Pons (tissue), 1 donor: Measurements from ENCODE around the gene HIF1AN.

Experiments used
- DNase-seq: peaks from one replicate; pipeline ENCODE4 v3.0.0-alpha.2; 2016; ENCODE audit warnings: low spot score

HIF1AN gene

DNA sequence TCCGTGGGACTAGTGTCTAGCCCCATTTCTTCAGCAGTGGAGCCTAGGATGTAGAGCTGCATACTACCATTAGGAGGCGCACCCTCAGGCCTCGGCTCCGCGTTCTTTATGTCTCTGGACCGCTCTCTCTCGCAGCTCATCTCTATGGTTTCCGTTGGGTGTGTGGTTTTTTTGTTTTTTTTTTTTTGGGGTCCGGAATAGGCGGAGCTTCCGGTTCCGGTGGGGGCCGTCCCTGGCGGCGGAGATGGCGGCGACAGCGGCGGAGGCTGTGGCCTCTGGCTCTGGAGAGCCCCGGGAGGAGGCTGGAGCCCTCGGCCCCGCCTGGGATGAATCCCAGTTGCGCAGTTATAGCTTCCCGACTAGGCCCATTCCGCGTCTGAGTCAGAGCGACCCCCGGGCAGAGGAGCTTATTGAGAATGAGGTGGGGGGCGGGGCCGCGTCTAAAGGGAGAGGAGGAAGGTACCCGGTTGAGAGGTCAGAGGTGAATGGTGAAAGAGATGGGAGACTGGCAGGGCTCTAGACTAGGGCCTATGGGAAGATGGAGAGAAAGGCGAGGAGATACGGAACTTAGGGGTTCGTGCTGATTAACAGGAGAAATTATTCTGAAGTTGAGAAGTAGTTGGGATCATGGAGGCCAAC is at the start of gene HIF1AN:
Gene HIF1AN (plus strand): TSS at position 229 of the 639 bp plus-strand sequence. CDS start 16 bp downstream, at position 245.
- DNase-seq, result peak; percentile 95

DNA sequence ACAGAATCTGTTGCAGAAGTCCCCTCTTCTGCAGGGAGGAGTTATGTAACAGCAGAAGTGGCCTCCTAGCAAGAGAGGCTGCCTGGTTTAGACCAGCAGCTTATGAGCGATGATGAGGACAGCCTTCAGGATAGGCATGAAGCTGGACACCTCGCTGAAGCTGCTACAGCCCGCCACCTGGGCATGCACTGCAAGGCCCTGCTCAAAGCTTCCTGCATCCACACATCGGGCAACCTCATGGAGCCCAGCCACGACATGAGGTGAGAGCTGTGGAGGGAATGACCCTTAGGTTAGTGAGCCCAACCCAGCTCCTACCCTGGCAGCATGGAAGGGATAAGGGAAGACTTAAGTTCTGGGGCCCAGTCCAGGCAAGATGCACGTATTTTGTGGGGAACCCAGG is 48.2 kb upstream of the HIF1AN start:
- DNase-seq, result no peak

DNA sequence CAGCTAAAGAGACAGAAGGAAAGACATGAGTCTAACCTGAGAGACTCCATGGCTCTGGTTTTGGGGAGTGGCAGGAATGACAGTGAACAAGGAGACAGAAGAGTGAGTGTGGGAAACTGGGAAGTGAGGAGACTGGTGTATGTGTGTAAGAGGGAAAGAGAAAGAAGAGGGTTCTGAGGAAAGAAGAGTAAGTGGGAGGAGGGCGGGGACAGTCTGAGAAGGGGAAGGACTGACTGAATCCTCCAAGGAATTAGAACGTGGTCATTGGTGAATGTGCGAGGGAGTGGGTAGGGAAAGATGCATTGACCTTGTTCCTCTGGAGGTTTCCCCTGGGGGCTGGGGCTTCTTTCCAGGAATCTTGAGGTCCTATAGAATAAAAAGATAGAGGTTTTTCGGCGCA is 46.3 kb upstream of the HIF1AN start:
- no peak for DNase-seq

DNA sequence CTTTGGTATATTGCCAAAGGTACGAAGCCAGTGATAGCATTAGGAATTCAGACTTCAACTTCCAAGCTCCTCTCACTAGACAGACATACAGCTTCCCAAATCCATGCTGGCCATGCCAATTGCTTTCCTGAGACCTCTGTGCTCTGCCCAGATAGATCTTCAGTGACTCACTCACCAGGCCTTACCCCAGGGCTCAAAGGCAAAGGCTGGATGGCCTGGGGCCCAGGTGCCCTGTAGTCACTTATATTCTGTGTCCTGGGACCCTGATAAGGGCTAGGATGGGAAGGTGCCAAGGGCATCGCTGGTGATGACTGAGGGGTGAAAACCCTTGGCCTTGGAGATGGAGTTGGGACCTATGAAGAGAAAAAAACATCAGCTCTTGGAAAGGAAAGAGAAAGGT is 45.2 kb upstream of the HIF1AN start:
- DNase-seq, result no peak

DNA sequence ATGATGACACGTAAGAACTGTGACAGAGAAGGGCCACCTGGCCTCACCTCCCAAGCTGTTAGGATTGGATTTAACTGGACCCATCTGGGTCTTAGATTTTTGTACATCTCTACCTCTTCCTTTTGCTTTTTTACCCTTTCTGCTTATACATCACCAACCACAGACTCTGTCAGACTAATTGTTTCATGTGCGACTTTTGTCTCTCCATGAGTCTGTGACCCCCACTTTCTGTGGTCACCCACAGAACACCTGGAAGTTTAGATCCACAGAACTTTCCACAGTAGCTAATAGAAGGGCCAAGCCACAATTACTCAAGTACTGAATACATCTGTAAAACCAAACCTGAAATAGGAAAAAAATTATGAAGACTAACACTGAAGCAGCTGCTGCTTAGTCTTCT is 39.2 kb upstream of the HIF1AN start:
- no peak for DNase-seq

DNA sequence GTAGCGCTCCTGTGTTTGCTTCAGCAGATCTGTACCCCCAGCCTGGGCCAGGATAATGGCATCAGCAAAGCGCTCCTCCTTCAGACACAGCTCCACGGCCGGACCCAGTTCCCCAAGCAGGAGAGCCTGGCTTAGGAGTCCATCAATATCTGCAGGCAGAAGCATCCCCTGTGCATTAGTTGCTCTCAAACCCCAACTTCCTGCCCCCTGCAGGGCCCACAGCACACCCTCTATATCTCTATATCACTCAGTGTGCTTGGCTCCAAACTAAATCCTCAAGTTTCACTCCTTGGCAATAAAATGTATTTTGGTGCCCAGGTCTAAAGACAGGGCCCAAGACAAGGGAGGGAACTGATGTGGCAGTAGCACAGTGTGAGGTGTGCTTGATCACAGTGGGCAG is 37.7 kb upstream of the HIF1AN start:
- DNase-seq, result no peak

DNA sequence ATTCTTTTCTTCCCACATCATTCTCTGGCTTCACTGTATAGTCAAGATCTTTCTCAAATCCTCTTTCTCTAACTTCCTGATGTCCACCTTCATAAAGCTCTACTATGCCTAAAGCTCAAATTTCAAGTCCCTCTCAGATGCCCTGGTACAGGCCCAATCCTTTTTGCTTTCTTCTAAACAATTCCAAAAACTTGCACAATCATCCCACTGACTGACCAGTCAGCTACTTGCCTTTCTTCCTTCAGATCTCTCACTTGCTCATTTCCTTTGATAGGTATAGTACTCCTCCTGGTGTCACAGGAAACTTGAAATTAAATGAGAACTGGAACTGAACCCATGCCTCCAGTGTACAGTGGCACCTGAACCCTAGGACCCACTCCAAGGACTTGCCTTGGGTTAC is 34.3 kb upstream of the HIF1AN start:
- no peak for DNase-seq

DNA sequence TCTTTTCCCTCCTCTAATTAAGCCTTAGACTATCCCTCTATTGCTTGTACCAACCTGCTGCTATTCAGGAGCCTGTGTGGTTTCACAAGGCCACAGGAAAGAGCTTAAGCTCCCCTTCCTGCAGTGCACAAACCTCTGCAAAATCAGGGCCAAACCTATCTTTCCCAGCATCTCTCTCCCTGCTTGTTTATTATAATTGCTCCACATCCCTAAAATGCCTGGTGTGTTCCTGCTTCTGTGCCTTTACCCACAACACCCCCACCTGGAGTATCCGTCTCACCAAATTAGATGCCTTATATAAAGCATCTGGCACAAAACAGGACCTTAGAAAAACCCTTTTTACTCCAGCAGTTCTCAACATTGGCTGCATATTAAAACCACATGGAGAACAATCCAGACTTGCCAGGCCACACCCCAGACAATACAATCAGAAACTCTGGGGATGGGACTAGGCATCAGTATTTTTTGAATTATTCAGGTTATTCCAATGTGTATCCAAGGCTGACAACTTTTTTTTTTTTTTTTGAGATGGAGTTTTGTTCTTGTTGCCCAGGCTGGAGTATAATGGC is 32.7 kb upstream of the HIF1AN start:
- DNase-seq, result no peak

DNA sequence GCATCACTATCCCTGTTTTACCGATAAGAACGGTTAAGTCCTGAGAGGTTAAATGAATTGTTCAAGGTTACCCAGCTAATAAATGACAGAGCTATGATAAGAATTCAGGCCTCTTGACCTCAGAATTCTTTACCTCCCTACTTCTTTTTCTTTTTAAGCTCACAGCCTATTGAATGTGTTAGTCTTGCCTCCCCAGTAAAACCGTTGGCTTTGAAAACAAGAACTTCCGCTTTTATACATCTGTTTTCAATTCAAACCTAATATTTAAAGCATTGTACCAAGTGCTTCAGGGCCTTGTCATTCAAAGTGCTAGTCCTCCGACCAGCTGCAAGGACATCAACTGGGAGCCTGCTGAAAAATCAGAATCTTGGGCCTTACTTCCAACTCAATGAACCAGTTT is 31.6 kb upstream of the HIF1AN start:
- no peak for DNase-seq

DNA sequence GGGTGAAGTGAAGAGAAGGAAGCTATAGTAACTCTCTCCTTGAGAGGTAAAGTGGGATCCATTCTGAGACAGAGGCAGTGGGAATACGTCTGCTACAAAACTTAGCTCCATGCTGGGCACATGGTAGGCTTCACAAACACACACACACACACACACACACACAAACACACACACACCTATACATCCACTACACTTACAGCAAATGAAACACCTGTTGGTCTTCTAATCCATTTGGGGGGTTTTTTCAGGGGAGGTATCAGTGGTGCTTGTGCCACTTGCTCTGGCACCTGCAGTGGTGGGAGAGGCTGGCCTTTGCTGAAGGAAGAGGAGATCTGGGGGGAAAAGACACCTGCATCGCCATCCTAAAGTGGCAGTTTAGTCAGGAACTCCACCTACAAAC is 30.6 kb upstream of the HIF1AN start:
- no peak for DNase-seq

DNA sequence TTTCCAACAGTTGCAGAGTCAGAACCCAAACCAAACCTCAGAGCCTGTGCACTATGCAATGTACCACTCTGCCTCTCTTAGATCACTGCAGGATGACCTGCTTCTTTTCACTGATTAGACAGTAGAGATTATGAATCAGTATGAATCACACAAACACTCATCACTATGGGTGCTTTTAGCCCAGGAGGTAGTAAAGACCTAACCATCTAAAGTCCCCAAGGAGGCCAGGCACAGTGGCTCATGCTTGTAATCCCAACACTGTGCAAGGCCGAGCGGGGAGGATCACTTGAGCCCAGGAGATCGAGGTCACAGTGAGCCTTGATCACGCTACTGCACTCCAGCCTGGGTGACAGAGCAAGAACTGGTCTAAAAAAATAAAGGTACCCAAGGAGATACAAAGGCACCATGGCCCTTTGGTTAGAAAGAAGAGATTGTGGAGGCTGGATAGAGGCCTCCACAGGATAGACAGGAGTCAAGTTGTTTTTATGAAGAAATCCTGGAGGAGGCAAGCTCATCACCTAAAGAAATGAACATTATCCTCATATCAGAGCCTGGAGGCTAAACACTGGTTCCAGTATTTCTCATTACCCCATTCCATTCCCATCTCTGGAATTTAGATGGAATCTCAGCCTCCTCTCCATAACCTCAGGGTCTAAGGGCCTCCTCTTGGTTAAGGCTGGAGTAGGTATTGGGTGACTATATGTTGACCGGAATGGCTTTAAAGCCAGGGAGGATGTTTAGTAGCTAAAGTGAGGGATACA is 29.0 kb upstream of the HIF1AN start:
- no peak for DNase-seq

DNA sequence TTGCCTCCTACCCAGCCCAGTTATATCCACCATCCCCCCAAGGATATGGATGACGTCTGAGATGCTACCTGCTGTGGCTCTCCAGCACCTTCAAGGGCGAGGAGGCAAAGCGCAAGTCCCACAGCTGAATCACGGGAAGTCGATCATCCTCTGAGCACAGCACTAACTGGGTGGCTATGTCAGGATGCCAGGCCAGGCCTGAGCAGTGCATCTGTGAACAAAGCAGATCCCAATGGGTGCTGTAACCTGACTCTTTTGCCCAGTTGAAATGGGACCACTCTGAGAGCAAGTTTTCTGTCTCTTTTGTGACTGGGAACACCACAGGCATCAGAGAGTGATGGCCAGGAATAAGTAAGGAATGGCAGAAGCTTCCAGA is 28.4 kb upstream of the HIF1AN start:
- no peak for DNase-seq

DNA sequence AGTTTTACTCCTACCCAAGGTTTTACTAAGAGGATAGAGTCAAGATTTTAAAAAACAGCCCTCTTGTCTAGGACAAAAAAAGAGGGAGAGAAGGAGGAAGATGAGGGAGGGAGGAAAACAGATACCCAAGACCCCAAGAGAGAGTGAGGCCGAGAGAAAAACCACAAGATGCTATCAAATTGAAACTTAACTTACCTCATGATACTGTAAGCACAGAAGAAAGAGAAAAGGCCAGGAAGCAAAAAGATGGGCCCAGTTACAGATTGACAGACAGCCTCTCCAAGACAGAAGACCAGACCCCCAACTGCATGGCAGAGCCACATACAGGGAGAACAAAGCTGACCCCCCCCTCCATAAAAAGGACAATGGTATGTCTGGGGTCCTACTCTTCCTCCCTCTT is 27.5 kb upstream of the HIF1AN start:
- DNase-seq, result no peak

DNA sequence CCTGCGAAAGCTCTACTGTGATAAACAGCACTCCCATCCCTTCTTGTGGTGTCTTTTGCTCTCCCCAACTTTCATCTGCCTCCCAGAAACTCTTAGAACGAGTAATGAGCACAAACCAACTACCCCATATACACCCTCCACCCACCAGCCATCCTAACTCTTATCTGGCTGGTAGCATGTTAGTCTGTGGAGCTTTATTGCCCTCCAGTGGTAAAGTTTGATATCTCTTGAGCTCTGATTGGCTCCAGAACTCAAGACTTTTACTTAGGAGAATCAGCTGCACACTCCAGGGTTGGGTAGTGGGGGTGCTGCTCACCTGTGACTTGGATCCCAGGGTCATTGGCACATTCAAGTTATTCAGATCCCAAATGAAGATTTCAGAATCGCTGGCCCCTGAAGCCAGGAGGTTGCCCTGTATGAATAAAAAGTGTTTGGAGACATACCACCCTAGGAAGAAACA is 27.0 kb upstream of the HIF1AN start:
- DNase-seq, result peak; percentile 42

DNA sequence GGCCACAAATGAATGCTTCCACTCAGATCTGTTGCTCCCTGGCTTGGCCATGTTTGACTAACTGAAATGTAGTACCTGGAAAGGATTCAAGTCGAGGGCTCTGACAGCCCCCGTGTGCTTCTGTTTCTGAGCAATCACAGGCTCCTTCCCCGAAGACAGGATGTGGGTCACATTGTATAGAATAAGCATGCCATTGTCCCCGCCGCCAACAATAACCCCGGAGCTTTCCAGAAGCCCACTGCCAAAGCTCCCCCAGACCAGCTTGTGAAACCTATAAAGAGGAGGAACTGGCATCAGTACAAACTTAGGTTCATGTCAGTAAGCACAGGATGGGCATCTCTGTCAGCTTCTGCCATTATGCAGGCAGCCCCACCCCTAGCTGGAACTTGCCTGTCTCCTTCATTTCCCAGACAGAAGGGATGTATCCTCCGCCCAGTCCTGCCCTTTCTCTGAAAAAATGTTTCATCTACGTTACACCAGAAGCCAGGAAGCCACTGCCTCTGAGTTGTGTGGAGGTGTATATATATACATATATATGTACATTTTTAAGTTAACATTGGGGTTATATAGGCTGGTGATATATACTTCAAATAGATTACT is 26.4 kb upstream of the HIF1AN start:
- DNase-seq, result no peak

DNA sequence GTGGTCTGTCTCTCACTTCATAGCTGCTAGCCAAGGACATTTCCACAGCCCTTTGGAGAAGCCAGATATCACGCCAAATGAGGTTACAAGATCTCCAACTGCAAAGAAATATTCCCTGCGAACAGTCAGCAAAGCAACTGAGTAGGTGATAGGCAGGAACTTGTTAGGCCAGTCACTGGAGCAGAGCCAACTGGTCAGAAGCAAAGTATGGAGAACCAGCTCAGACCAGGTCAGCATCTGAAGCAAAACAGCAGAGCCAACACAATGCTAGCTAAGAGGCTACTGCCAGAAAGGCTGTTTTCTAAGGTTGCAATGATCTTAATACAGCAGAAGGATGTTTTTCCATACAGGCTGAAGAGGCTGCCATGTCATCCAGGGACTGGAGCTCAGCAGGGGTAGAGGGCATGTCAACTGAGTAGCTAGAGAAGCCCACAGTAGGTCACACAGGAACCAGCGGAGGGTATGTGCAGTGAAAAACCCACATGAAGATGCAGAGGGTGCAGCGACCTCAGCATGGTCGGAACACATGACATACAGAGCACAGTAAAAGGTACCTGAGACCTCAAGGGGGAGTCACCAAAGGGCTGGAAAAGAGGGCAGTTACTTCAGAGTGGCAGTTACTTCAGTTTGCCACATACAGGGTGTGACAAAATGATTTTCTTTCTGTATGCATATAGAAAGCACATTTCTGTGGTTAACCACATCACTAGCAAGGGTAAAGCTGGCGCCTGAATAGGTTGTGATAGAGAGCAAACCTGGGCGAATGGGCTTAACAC is 25.0 kb upstream of the HIF1AN start:
- no peak for DNase-seq

DNA sequence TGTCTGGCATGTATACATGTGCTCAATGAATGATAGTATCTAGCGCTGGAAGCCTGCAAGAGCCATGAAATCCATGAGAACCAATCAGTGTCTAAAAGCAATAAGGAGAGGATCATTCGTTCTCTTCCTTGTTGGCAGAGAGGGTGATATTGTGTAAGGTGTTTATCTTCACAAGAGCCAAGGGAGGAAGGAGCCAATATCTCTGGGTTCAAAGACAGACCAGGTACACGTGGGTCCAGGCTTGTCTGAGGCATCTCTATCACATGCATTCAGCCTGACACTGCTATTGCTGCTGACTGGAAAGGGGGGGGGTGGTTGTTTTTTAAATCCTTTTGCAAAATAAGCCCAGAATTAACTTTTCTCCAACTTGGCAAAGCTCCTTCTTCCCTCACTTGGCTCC is 20.1 kb upstream of the HIF1AN start:
- no peak for DNase-seq

DNA sequence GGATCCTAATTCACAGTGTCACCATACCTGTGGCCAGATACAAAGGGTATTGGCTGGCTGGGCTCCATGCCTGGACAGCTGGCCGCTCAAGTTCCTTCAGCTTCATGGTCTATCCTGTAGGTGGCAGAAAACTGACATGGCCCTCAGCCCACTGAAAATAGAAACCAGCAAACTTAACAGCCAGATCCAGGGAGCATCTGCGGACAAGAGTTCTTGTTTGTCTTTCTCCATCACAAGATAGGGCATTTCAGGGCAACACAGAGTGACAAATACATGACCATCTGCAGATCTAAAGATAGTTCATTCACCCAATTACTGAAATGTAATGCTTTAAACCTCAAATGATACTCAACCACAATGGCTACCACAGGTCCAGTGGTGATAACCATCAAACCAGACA is 18.9 kb upstream of the HIF1AN start:
- DNase-seq, result peak; percentile 17

DNA sequence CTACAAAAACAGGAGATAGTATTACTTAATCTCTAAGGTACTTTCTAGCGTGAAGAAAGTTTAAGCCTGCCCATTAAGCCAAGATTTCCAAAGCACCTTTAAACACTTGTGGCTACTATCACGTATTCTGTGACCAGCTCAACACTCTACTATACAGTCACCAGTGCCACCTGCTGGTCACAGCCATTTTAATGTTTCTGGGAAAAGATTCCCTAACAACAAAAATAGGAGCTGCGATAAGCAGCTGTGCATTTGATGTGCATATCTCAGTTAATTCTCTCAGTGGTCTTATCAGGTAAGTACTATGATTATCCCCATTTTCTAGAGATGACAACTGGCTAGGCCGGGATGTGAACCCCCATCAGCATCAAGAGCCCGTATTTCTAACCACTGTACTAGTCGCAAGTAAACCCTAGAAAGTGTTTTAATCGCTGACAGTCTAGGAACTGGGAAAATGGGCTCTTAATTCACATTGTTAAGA is 16.9 kb upstream of the HIF1AN start:
- peak; percentile 87 for DNase-seq

DNA sequence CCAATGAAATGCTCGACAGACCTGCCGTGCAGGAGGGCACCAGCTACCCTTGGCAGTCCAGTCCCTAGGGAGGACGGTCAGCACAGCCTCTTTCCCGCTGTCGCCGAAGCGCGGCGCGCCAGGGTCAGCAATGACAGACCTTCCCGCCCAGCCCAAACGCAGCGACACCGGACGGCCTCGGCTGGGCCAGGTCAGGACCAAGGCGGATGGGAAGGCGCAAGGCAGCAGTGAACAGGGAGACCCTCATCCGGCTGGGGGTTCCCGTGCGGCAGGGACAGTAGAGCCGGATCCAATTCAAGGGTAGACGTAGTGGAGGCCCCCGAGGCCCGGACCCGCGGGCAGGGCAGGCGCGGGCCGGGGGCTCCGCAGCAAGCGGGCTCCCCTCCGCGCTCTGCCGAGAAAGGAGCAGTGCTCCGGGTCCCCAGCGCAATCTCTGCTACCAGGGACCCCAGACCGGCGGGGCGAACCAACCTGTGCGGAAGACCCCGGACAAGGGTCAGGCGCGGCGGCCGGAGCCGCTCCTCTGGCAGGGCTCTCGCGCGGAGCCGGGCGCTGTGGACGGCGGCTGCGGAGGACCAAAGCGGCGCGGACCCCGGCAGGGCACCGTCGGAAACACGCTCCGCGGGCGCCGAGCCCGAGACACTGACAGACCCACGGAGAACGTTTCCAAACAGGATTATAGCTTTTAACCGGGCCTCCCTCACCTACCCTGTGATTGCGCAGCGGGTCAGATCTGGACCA is 16.3 kb upstream of the HIF1AN start, which contains the start of gene SEC31B:
Gene SEC31B (minus strand): TSS at position 551 of the 741 bp plus-strand sequence. CDS start 2,909 bp downstream, outside the sequence.
- no peak for DNase-seq

DNA sequence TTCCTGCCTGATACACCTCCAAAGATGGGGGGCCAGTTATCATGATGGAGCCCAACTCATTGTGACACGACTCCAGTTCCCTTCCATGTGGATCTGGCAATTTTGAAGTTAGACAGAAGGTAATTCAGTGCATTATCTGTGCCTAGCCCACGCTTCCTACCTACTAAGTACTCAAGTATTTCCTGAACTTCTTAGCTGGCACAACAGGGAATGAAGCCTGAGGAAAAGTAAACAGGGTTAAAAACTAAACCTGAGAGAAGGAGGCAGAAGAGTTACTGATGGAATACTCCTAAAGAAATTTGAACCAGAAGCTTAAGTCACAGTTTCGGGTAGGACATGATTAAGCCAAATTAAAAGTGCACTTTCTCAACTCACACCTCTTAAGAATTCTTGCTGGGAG is 14.9 kb upstream of the HIF1AN start:
- no peak for DNase-seq
